GM23338 (cell line): Measurements from ENCODE around the gene KLHL22. TPM values are rescaled to one million over a fixed set of nuclear protein-coding genes. Genes with fewer than 3 reads are reported as not detected.
"Not testable (repeated sequence)": the region's sequence is repeated elsewhere in the genome, so short reads cannot be mapped to it uniquely, and the experiment has no call there.

Source experiments
- ATAC-seq: fragments of 200-7000 bp; cut with Tn5 transposase; 3 replicates; pipeline ENCODE4 v1.9.1; 2020
- DNase-seq: peaks from one replicate; pipeline ENCODE4 v3.0.0-alpha.2; 2015; ENCODE audit warnings: low spot score
- H2AFZ ChIP-seq: fragments of 200-600 bp; sonication (generic); 2 replicates; pipeline ENCODE4 v1.8.0; 2016; ENCODE audit warnings: antibody characterized with exemption, mild to moderate bottlenecking, moderate library complexity
- H3F3A ChIP-seq: fragments of 200-600 bp; sonication (generic); replicated peaks from 2 replicates; pipeline ENCODE4 v1.8.0; 2017; ENCODE audit warnings: antibody characterized with exemption, mixed run types, low read depth
- H3K27ac ChIP-seq: fragments of 200-600 bp; sonication (generic); 2 replicates; pipeline ENCODE4 v1.6.1; 2016; ENCODE audit warnings: low read depth
- H3K27me3 ChIP-seq: fragments of 200-600 bp; sonication (generic); 2 replicates; pipeline ENCODE4 v1.8.0; 2016; ENCODE audit warnings: mild to moderate bottlenecking, mixed run types, moderate library complexity; ENCODE audit not compliant: insufficient read depth
- H3K36me3 ChIP-seq: fragments of 200-600 bp; sonication (generic); 2 replicates; pipeline ENCODE4 v1.8.0; 2016; ENCODE audit warnings: mild to moderate bottlenecking; ENCODE audit not compliant: insufficient read depth
- H3K4me1 ChIP-seq: fragments of 200-600 bp; sonication (generic); 2 replicates; pipeline ENCODE4 v1.8.0; 2016; ENCODE audit warnings: mild to moderate bottlenecking, moderate library complexity; ENCODE audit not compliant: insufficient read depth
- H3K4me2 ChIP-seq: fragments of 200-600 bp; sonication (generic); 2 replicates; pipeline ENCODE4 v1.7.1; 2017; ENCODE audit warnings: mixed run types
- H3K4me3 ChIP-seq: fragments of 200-600 bp; sonication (generic); 2 replicates; pipeline ENCODE4 v1.6.1; 2016; ENCODE audit warnings: mixed run types
- H3K79me2 ChIP-seq: fragments of 200-600 bp; sonication (generic); replicated peaks from 2 replicates; pipeline ENCODE4 v1.8.0; 2017; ENCODE audit warnings: mild to moderate bottlenecking; ENCODE audit not compliant: insufficient read depth
- H3K9me2 ChIP-seq: fragments of 200-600 bp; sonication (generic); 2 replicates; pipeline ENCODE4 v1.8.0; 2017; ENCODE audit not compliant: insufficient read depth
- H4K20me1 ChIP-seq: fragments of 200-600 bp; sonication (generic); replicated peaks from 2 replicates; pipeline ENCODE4 v1.8.0; 2017; ENCODE audit warnings: mild to moderate bottlenecking; ENCODE audit not compliant: insufficient read depth
- H3K27ac Mint-ChIP-seq: 2 replicates; pipeline ENCODE4 v1.8.0; 2020; ENCODE audit warnings: inconsistent platforms, mild to moderate bottlenecking, moderate library complexity, mixed read lengths
- H3K27me3 Mint-ChIP-seq: 3 replicates; pipeline ENCODE4 v1.8.0; 2022; ENCODE audit warnings: low read depth, mild to moderate bottlenecking, moderate library complexity, mixed read lengths, inconsistent platforms; ENCODE audit not compliant: insufficient read depth, poor library complexity
- H3K36me3 Mint-ChIP-seq: 3 replicates; pipeline ENCODE4 v1.8.0; 2021; ENCODE audit warnings: low read depth, mild to moderate bottlenecking, inconsistent platforms, moderate library complexity, mixed read lengths
- H3K4me1 Mint-ChIP-seq: 3 replicates; pipeline ENCODE4 v1.8.0; 2020; ENCODE audit warnings: mild to moderate bottlenecking, inconsistent platforms, mixed read lengths
- H3K4me3 Mint-ChIP-seq: 3 replicates; pipeline ENCODE4 v1.8.0; 2021; ENCODE audit warnings: moderate library complexity, mild to moderate bottlenecking, inconsistent platforms, mixed read lengths
- H3K9me3 Mint-ChIP-seq: 3 replicates; pipeline ENCODE4 v1.8.0; 2020; ENCODE audit warnings: moderate library complexity, mild to moderate bottlenecking, inconsistent platforms, mixed read lengths
- CREB1 ChIP-seq: fragments of 250-450 bp; sonication (Bioruptor Pico); IDR thresholded peaks from 2 replicates; pipeline ENCODE4 v1.5.0; 2020; ENCODE audit warnings: low read depth, mild to moderate bottlenecking, moderate library complexity
- CTCF ChIP-seq, 2 experiments: fragments of 200-600 bp in 1 of 2; sonication (generic) in 1 of 2; conservative IDR thresholded peaks; 2 replicates each; pipeline versions ENCODE4 v1.5.1 to v1.6.1; 2016 to 2017; ENCODE audit warnings: antibody characterized with exemption in 2 of 2, low read depth in 2 of 2, mild to moderate bottlenecking in 2 of 2, moderate library complexity in 1 of 2
- EZH2 ChIP-seq: fragments of 200-600 bp; sonication (generic); IDR thresholded peaks from one replicate; pipeline ENCODE4 v1.8.0; 2017; ENCODE audit warnings: antibody characterized with exemption, mild to moderate bottlenecking, low read depth; ENCODE audit not compliant: unreplicated experiment
- EZH2phosphoT487 ChIP-seq: fragments of 200-600 bp; sonication (generic); IDR thresholded peaks from one replicate; pipeline ENCODE4 v1.8.1; 2018; ENCODE audit warnings: antibody characterized with exemption; ENCODE audit not compliant: unreplicated experiment
- JUNB ChIP-seq: IDR thresholded peaks from one replicate; pipeline ENCODE4 v1.6.1; 2016; ENCODE audit warnings: antibody characterized with exemption; ENCODE audit not compliant: unreplicated experiment
- NANOG ChIP-seq: IDR thresholded peaks from 2 replicates; pipeline ENCODE4 v1.6.1; 2016; ENCODE audit warnings: antibody characterized with exemption, borderline replicate concordance
- POLR2AphosphoS5 ChIP-seq: IDR thresholded peaks from 2 replicates; pipeline ENCODE4 v1.6.1; 2016; ENCODE audit warnings: antibody characterized with exemption, low read depth
- REST ChIP-seq: IDR thresholded peaks from one replicate; pipeline ENCODE4 v1.6.1; 2018; ENCODE audit warnings: antibody characterized with exemption; ENCODE audit not compliant: unreplicated experiment
- STAT1 ChIP-seq: IDR thresholded peaks from one replicate; pipeline ENCODE4 v1.6.1; 2016; ENCODE audit warnings: antibody characterized with exemption; ENCODE audit not compliant: unreplicated experiment
- ZNF114 ChIP-seq: fragments of 250-450 bp; sonication (Bioruptor Pico); IDR thresholded peaks from 2 replicates; pipeline ENCODE4 v1.5.0; 2020; ENCODE audit warnings: mild to moderate bottlenecking, moderate library complexity
- ZNF331 ChIP-seq: fragments of 250-450 bp; sonication (Bioruptor Pico); IDR thresholded peaks from 2 replicates; pipeline ENCODE4 v1.5.0; 2020; ENCODE audit warnings: low read depth, mild to moderate bottlenecking, moderate library complexity
- polyA plus RNA-seq: library from polyadenylated mRNA; unstranded; fragments of >200 nt; fragmentation: Nextera tagmentation; extraction: Ambion mirVana; gene quantifications from 2 replicates; pipeline ENCODE4 v1.2.1, GENCODE V29; 2016
- total RNA-seq: library from RNA; depleted of rRNA; stranded (reverse); fragments of >200 nt; shearing (Covaris generic); gene quantifications from 2 replicates; pipeline ENCODE4 v1.2.3, GENCODE V29; 2014
- TF ChIP-seq, protein P1 (sequence below): IDR thresholded peaks from 2 replicates; pipeline ENCODE4 v1.6.1; 2016; ENCODE audit warnings: antibody characterized with exemption

The KLHL22 gene
- total and polyA plus RNA-seq, 2 experiments from 2014 or later = 2.4 to 16.0 TPM

- H3K4me3 Mint-ChIP-seq, H3K4me1 ChIP-seq, DNase-seq, ATAC-seq, H3K9me3 Mint-ChIP-seq, H3K27ac ChIP-seq, H2AFZ ChIP-seq, H3K4me3 ChIP-seq, H3K4me2 ChIP-seq, H3K27ac Mint-ChIP-seq, H3K27me3 ChIP-seq, H3K27me3 Mint-ChIP-seq, H3K9me2 ChIP-seq, H3F3A ChIP-seq, H3K4me1 Mint-ChIP-seq: not testable (repeated sequence)
- peaks cover 52% of the 10 kb centered on the region for H3K36me3 Mint-ChIP-seq
- Histone ChIP-seq H3K36me3 (peaks cover 11% of the 10 kb centered on the region), H4K20me1 (peaks cover 14% of the 10 kb centered on the region; the same call in 1 of the 2 replicates), H3K79me2 (peaks cover 24% of the 10 kb centered on the region)
Measured at GRCh38 chr22:20538875-20539274, 43.3 kb upstream of the KLHL22 start.

DNA sequence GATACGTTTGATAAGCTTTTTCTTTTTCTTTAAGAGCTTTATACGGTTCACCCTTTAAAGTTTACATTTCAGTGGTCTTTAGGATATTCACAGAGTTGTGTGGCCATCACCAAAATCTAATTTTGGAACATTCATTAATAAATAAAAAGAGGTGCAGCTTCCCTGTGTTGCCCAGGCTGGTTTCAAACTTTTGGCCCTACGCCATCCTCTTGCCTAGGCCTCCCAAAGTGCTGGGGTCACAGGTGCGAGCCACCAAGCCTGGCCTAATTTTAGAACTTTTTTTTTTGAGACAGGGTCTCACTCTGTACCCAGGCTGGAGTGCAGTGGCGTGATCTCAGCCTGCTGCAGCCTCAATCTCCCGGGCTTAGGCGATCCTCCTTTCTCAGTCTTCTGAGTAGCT is 42.4 kb upstream of the KLHL22 start:
- Mint-ChIP-seq H3K4me1 (peaks cover 5% of the 10 kb centered on the region), H3K27ac (no peak overlapping the region), H3K4me3 (no peak overlapping the region), H3K36me3 (peaks cover 45% of the 10 kb centered on the region), H3K27me3 (peaks cover 6% of the 10 kb centered on the region), H3K9me3 (no peaks in the 10 kb centered on the region)
- peaks cover 33% of the 10 kb centered on the region for H3K79me2 ChIP-seq
- ATAC-seq (no peak), DNase-seq (no peak)
- no peak overlapping the region for H3K27ac ChIP-seq
- H3K4me2 ChIP-seq = no peak overlapping the region
- no peaks in the 10 kb centered on the region for H3K4me1 ChIP-seq
- H3K36me3 ChIP-seq = peaks cover 8% of the 10 kb centered on the region; the same call in 1 of the 2 replicates
- no peaks in the 10 kb centered on the region for H3K9me2 ChIP-seq
- no peaks in the 10 kb centered on the region for H3F3A ChIP-seq
- H2AFZ ChIP-seq = no peak overlapping the region
- no peak overlapping the region for H3K4me3 ChIP-seq
- H4K20me1 ChIP-seq = peaks cover 14% of the 10 kb centered on the region; the same call in 1 of the 2 replicates
- H3K27me3 ChIP-seq = no peaks in the 10 kb centered on the region
- TF ChIP-seq ZNF331 (CRISPR knock-in tag) (no peak), REST (no peak), POLR2AphosphoS5 (no peak), STAT1 (no peak), ZNF114 (CRISPR knock-in tag) (no peak), EZH2phosphoT487 (no peak), JUNB (no peak), EZH2 (no peak), CREB1 (CRISPR knock-in tag) (no peak), NANOG (no peak), CTCF (conservative IDR thresholded peaks at IDR 0.05; ENCODE audit: low read depth in 2 of 2) (no peak)
- TF ChIP-seq, protein P1, sequence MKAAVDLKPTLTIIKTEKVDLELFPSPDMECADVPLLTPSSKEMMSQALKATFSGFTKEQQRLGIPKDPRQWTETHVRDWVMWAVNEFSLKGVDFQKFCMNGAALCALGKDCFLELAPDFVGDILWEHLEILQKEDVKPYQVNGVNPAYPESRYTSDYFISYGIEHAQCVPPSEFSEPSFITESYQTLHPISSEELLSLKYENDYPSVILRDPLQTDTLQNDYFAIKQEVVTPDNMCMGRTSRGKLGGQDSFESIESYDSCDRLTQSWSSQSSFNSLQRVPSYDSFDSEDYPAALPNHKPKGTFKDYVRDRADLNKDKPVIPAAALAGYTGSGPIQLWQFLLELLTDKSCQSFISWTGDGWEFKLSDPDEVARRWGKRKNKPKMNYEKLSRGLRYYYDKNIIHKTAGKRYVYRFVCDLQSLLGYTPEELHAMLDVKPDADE = no peak
